Neutrophil (primary cell): ENCODE data around the gene KCNIP3.
"Not testable (repeated sequence)": the region's sequence is repeated elsewhere in the genome, so short reads cannot be mapped to it uniquely, and the experiment has no call there.

ENCODE experiments used
- H3K27ac ChIP-seq: fragments of 200-600 bp; sonication (generic); 2 replicates; pipeline ENCODE4 v1.5.1; 2016; ENCODE audit warnings: mild to moderate bottlenecking, moderate library complexity
- H3K27me3 ChIP-seq: fragments of 200-600 bp; sonication (generic); 2 replicates; pipeline ENCODE4 v1.6.0; 2016; ENCODE audit warnings: mild to moderate bottlenecking
- H3K36me3 ChIP-seq: fragments of 200-600 bp; sonication (generic); 2 replicates; pipeline ENCODE4 v1.5.1; 2017
- H3K4me1 ChIP-seq, 2 experiments: fragments of 200-600 bp in 1 of 2; sonication (generic) in 1 of 2; 1 replicate in 1 of 2; 2 replicates in 1 of 2; pipeline versions ENCODE4 v1.5.1 to v1.6.1; 2013 to 2016; ENCODE audit warnings: low read depth in 1 of 2, low read length in 1 of 2, mild to moderate bottlenecking in 1 of 2, moderate library complexity in 1 of 2; ENCODE audit not compliant: control insufficient read depth in 1 of 2, insufficient read depth in 1 of 2
- H3K4me3 ChIP-seq, 2 experiments: fragments of 200-600 bp in 1 of 2; sonication (generic) in 1 of 2; 1 replicate in 1 of 2; 2 replicates in 1 of 2; pipeline ENCODE4 v1.5.1; 2013 to 2016; ENCODE audit warnings: low read depth in 1 of 2, low read length in 1 of 2, mild to moderate bottlenecking in 1 of 2, moderate library complexity in 1 of 2
- H3K9me3 ChIP-seq: fragments of 200-600 bp; sonication (generic); 2 replicates; pipeline ENCODE4 v1.5.1; 2016
- TF ChIP-seq, protein P1 (sequence below): fragments of 200-600 bp; sonication (generic); IDR thresholded peaks from 2 replicates; pipeline ENCODE4 v1.5.1; 2016; ENCODE audit warnings: antibody characterized with exemption

The KCNIP3 gene

DNA sequence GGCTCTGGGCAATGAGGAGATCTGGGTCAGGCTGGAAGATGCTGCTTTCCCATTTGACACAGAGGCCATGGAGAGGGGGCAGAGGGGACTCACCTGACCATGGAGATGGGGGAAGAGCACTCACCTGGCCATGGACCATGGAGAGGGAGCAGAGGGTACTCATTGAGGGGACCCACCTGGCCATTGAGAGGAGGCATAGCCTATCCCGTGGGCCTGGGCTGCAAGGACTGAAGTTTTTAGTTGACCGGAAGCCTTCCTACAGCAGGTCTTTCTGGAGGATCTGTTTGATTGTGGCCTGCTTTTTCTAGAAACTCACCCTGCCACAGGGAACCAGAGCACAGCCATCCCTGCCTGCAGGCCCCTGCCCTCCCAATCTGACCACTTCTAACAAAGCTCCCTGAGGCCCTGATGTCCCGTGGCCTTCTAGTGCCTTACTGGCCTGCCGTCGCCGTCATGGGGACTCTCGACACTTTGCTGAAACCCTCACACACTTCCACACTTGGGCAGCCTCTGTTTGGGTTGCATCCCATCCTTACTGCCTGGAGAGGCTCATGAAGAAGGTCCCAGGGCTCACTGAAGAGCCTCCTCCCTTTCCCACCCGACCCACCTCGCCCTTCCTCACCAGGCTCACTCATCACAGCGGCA lies 28.0 kb upstream of the KCNIP3 start:
- TF ChIP-seq, protein P1, sequence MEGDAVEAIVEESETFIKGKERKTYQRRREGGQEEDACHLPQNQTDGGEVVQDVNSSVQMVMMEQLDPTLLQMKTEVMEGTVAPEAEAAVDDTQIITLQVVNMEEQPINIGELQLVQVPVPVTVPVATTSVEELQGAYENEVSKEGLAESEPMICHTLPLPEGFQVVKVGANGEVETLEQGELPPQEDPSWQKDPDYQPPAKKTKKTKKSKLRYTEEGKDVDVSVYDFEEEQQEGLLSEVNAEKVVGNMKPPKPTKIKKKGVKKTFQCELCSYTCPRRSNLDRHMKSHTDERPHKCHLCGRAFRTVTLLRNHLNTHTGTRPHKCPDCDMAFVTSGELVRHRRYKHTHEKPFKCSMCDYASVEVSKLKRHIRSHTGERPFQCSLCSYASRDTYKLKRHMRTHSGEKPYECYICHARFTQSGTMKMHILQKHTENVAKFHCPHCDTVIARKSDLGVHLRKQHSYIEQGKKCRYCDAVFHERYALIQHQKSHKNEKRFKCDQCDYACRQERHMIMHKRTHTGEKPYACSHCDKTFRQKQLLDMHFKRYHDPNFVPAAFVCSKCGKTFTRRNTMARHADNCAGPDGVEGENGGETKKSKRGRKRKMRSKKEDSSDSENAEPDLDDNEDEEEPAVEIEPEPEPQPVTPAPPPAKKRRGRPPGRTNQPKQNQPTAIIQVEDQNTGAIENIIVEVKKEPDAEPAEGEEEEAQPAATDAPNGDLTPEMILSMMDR: no peak
- no peaks in the 10 kb centered on the region for H3K27me3 ChIP-seq
- no peak overlapping the region for H3K4me3 ChIP-seq
- H3K4me1 ChIP-seq: no peaks in the 10 kb centered on the region
- no peaks in the 10 kb centered on the region for H3K36me3 ChIP-seq
- H3K9me3 ChIP-seq: no peaks in the 10 kb centered on the region
- no peak overlapping the region for H3K27ac ChIP-seq

DNA sequence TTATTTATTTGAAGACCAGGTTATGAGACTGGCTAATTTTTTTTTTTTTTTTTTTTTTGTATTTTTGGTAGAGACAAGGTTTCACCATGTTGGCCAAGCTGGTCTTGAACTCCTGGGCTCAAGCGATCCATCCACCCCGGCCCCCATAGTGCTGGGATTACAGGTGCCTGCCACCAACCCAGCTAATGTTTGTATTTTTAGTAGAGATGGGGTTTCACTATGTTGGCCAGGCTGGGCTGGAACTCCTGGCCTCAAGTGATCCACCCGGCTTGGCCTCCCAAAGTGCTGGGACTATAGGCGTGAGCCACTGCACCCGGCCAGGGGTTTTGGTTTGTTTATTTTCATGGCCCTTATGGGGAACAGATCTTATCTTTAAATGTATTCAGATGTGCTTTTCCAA lies 27.4 kb upstream of the KCNIP3 start:
- H3K27ac ChIP-seq, H3K4me1 ChIP-seq, H3K27me3 ChIP-seq, H3K9me3 ChIP-seq, H3K36me3 ChIP-seq, H3K4me3 ChIP-seq: not testable (repeated sequence)

DNA sequence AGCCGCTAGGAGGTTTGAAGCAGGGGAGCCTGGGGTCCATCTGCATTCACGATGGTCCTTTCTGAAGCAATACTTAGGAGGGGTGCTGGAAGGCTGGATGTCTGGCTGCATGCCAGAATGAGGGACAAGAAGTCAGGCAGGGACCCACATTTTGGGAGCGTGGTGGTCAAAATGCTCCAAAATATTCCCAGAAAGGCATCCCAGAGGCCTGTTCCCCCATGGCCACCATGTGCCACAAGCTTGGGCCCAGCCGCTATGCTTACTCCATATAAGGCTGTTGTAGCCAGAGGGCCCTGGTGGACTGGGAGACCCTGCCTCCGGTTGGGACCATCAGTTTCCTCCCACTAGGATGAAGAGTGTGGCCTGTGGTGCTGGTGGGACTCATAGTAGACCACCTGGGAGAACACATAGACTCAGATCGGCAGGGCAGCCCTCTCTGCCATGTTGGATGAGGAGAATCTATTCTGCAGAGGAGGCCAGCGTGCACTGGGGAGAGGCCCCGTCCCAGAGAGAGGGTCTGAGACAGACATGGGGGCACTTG lies 26.5 kb upstream of the KCNIP3 start:
- Histone ChIP-seq H3K36me3 (no peaks in the 10 kb centered on the region), H3K4me3 (no peak overlapping the region), H3K4me1 (no peaks in the 10 kb centered on the region), H3K27ac (no peak overlapping the region), H3K9me3 (no peaks in the 10 kb centered on the region), H3K27me3 (no peaks in the 10 kb centered on the region)
- TF ChIP-seq, protein P1: no peak

DNA sequence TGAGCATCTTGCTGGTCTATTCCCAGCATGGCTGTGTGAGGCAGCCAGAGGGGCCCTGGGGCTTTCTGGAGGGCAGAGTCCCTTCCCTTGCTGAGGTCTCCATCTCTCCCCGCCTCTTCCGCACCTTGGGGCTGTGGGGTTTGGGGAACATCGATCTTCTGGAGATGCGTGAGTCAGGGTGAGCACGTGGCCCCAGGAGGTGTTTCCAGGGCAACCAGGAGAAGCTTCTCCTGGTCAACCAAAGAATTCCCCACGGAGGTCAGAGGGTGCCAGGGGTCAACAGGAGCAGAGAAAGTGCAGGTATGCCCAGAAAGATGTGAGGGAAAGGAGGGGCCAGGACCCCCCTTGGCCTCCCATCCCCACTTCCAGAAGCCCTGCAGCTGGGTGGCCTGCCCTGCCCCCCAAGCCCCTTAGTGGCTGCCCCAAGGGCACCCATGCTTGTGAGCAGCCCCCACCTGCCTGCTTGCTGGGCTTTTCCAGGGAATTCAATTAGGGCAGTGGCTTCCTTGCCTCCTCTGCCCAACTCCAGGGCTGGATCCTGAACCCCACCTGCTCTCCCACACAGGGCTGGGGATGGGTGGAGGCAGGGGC lies 25.7 kb upstream of the KCNIP3 start:
- Histone ChIP-seq H3K4me3 (no peak overlapping the region), H3K4me1 (no peaks in the 10 kb centered on the region)
- TF ChIP-seq, protein P1: no peak

DNA sequence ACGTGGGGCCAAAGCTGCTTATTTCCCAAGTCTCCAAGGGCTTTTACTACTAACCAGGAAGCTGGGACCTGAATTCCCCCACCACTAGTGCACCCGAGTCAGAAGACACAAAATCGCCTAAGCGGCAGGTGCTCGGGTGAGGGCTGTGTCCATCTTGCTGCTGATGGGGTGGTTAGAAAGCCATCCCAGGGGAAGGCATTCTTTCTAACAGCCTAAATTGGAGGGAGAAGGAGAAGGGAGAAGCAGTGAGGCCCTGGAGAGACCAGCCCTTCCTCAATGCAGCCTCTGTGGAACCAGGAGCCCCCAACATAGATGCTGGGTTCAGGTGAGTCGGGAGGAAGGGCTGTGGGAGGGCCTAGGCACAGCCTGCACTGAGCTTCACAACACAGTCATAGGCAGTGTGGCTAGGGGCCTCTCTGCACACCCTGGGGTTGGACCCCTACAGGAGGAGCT lies 24.8 kb upstream of the KCNIP3 start:
- TF ChIP-seq, protein P1: no peak
- Histone ChIP-seq H3K36me3 (no peaks in the 10 kb centered on the region), H3K27me3 (no peaks in the 10 kb centered on the region), H3K9me3 (no peaks in the 10 kb centered on the region), H3K27ac (no peak overlapping the region), H3K4me1 (no peaks in the 10 kb centered on the region), H3K4me3 (no peak overlapping the region)

More for the DNA sequence above, 25.7 kb upstream of the KCNIP3 start:
- Histone ChIP-seq H3K36me3 (no peaks in the 10 kb centered on the region), H3K27me3 (no peaks in the 10 kb centered on the region), H3K27ac (no peak overlapping the region), H3K9me3 (no peaks in the 10 kb centered on the region)

DNA sequence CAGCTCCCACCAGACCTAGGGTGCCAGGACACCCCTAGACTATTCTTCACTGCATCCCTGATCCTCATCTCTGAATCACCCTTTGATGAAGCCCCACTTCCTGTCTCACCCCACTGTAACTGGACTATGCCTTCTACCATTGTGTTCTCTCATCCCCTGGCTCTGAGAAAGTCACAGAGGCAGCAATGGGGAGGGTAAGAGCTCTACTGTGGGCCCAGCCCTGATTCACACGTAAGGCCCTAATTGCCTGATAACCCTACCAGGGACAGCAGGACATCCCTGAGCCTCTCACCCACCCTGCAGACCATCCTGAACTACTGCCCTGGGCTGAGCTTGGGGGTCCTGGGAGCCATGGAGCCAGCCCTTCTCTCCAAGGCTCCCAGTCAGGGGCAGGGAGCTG lies 24.4 kb upstream of the KCNIP3 start:
- Histone ChIP-seq H3K27me3 (no peaks in the 10 kb centered on the region), H3K9me3 (no peaks in the 10 kb centered on the region), H3K4me1 (no peaks in the 10 kb centered on the region), H3K36me3 (no peaks in the 10 kb centered on the region), H3K27ac (no peak overlapping the region), H3K4me3 (no peak overlapping the region)
- TF ChIP-seq, protein P1: no peak
